ENCODE data around the gene SPATA45. TPM values are rescaled to one million over a fixed set of nuclear protein-coding genes. Genes with fewer than 3 reads are reported as not detected.
A peak's percentile ranks its signal among the peaks of the same experiment; 100 is the strongest.

SPATA45 gene
- total RNA-seq, 1 experiment from 2014 or later = 0.68 TPM

DNA sequence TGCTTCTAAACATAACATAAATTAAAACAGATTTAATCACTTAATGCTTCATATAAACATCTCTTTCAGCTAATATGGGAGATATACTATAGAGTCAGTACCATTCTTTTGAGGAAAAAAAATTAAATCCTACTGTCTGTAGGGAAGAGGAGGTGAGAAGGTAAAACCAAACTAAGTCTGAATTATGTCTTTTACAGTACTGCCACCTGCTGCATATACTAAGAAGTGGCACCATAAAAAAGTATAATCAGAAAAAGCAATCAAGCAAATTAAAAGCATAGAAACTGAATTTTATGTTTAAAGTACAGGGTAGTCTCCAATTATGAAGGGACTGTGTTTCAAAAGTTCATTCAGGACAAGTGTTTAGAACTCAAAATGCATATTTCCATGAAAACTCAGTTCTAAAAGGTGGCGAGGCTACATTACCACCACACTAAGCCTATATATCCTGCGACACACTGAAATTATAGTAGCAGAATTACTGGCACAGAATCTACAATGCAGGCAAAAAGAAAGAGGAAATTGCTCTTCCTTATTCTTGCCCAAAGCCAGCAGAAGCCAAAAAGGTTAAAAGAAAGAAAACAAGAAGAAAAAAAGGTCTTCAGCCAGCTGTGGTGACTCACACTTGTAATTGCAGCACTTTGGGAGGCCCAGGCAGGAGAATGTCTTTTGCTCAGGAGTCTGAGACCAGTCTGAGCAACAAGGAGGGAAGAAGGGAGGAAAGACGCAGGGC lies 64.9 kb downstream of the SPATA45 start:
- Histone ChIP-seq H4K5ac (ENCODE audit: insufficient read length, low read depth, low read length) (no peak overlapping the region), H3K4me2 (ENCODE audit: insufficient read depth, insufficient read length, low read length) (no peak overlapping the region), H3K18ac (ENCODE audit: insufficient read length, low read depth, low read length) (no peak overlapping the region), H3K79me2 (ENCODE audit: insufficient read depth, low read length) (no peaks in the 10 kb centered on the region), H2BK15ac (ENCODE audit: low read depth, low read length) (no peak overlapping the region), H3K14ac (ENCODE audit: insufficient read depth, low read length) (no peak overlapping the region), H3K9me3 (ENCODE audit: control insufficient read depth, low read depth, low read length) (no peaks in the 10 kb centered on the region), H3K4me1 (ENCODE audit: insufficient read depth, low read length) (no peaks in the 10 kb centered on the region), H2AFZ (ENCODE audit: low read length) (no peak overlapping the region), H4K8ac (replicated peaks; ENCODE audit: insufficient read length, low read depth, low read length) (no peak overlapping the region), H4K20me1 (ENCODE audit: control insufficient read depth, insufficient read depth, insufficient read length) (no peaks in the 10 kb centered on the region), H3K27me3 (ENCODE audit: insufficient read depth, low read length) (no peaks in the 10 kb centered on the region), H3T11ph (ENCODE audit: low read length) (no peak overlapping the region), H2BK12ac (ENCODE audit: insufficient read length, low read depth, low read length) (no peak overlapping the region), H3K23me2 (ENCODE audit: insufficient read length, low read depth, low read length, poor library complexity, severe bottlenecking) (no peaks in the 10 kb centered on the region), H3K56ac (ENCODE audit: insufficient read length, low read depth, low read length) (no peak overlapping the region), H3K9ac (ENCODE audit: extremely low read depth, insufficient read length, low read length) (no peak overlapping the region), H2BK5ac (ENCODE audit: insufficient read length, low read length) (no peak overlapping the region), H3K4ac (ENCODE audit: low read depth, low read length) (no peak overlapping the region), H2AK5ac (ENCODE audit: insufficient read length, low read length) (no peak overlapping the region), H4K91ac (ENCODE audit: insufficient read length, low read depth, low read length) (no peak overlapping the region), H2BK20ac (ENCODE audit: low read depth, low read length, poor library complexity, severe bottlenecking) (no peak overlapping the region), H3K23ac (ENCODE audit: insufficient read length, low read depth, low read length) (no peak overlapping the region), H3K27ac (ENCODE audit: insufficient read length, low read depth, low read length) (no peak overlapping the region), H3K79me1 (ENCODE audit: insufficient read depth, low read depth, low read length, poor library complexity, severe bottlenecking) (peaks cover 2% of the 10 kb centered on the region), H2BK120ac (ENCODE audit: low read depth, low read length, poor library complexity, severe bottlenecking) (no peak overlapping the region)
- H3K27me3 Mint-ChIP-seq (ENCODE audit: low read depth) = no peaks in the 10 kb centered on the region
- no peak overlapping the region for H3K27ac Mint-ChIP-seq
- WGBS (ENCODE audit: extremely low coverage, insufficient read length, low lambda C conversion rate) = no CpG with 5 or more reads among the region's 3 CpGs
- peaks cover 7 to 12% of the 10 kb centered on the region in 2 experiments for H3K9me3 Mint-ChIP-seq
- DNase-seq = no peak
- no peak overlapping the region for H3K4me3 Mint-ChIP-seq
- no peaks in the 10 kb centered on the region for H3K4me1 Mint-ChIP-seq
- TF ChIP-seq, protein P1, sequence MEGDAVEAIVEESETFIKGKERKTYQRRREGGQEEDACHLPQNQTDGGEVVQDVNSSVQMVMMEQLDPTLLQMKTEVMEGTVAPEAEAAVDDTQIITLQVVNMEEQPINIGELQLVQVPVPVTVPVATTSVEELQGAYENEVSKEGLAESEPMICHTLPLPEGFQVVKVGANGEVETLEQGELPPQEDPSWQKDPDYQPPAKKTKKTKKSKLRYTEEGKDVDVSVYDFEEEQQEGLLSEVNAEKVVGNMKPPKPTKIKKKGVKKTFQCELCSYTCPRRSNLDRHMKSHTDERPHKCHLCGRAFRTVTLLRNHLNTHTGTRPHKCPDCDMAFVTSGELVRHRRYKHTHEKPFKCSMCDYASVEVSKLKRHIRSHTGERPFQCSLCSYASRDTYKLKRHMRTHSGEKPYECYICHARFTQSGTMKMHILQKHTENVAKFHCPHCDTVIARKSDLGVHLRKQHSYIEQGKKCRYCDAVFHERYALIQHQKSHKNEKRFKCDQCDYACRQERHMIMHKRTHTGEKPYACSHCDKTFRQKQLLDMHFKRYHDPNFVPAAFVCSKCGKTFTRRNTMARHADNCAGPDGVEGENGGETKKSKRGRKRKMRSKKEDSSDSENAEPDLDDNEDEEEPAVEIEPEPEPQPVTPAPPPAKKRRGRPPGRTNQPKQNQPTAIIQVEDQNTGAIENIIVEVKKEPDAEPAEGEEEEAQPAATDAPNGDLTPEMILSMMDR (conservative IDR thresholded peaks at IDR 0.05) = peak; percentile 73
- peaks cover 44 to 75% (median 73%) of the 10 kb centered on the region in 3 experiments for H3K36me3 Mint-ChIP-seq (ENCODE audit: insufficient read depth in 1 of 3, low read depth in 3 of 3)
